ENCODE results near the gene CBX8. TPM values are rescaled to one million over a fixed set of nuclear protein-coding genes. Genes with fewer than 3 reads are reported as not detected.
A peak's percentile ranks its signal among the peaks of the same experiment; 100 is the strongest.

Gene CBX8
- total and polyA plus RNA-seq, 4 donors: 4.8 to 9.3 (median 5.5) TPM

DNA sequence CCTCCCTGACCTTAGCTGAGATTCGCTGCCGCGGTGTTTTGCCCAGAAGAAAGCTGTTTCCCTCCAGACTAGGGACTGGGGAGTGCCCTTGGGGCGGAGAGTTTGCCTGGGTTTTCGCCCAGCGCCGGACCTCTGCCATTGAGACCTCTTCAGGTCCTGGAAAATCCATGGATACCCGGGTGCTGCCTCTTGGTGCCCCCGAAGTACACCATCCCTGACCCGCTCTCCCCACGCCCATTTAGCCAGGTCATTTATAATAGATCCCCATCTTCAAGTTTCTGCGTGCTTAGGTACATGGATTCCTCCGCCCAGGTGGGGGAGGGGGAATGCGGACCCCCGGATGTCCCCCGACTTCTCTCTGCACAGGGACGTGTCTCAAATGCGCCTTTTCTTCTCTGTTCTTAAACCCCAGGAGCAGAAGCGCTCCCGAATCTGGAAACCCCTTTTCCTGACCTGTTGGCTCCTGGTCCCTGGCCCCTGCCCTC lies 15.0 kb upstream of the CBX8 start:
- H3K9ac ChIP-seq (ENCODE audit: insufficient read depth in 1 of 2, low read length in 2 of 2): no peak overlapping the region
- H3K36me3 ChIP-seq (ENCODE audit: control insufficient read depth in 4 of 4, insufficient read depth in 4 of 4, low read length in 4 of 4): no peaks in the 10 kb centered on the region
- peaks cover 0 to 35% (median 20%) of the 10 kb centered on the region in 5 donors for H3K4me1 ChIP-seq (ENCODE audit: control insufficient read depth in 5 of 5, insufficient read depth in 5 of 5, low read length in 5 of 5)
- TF ChIP-seq, protein P1, sequence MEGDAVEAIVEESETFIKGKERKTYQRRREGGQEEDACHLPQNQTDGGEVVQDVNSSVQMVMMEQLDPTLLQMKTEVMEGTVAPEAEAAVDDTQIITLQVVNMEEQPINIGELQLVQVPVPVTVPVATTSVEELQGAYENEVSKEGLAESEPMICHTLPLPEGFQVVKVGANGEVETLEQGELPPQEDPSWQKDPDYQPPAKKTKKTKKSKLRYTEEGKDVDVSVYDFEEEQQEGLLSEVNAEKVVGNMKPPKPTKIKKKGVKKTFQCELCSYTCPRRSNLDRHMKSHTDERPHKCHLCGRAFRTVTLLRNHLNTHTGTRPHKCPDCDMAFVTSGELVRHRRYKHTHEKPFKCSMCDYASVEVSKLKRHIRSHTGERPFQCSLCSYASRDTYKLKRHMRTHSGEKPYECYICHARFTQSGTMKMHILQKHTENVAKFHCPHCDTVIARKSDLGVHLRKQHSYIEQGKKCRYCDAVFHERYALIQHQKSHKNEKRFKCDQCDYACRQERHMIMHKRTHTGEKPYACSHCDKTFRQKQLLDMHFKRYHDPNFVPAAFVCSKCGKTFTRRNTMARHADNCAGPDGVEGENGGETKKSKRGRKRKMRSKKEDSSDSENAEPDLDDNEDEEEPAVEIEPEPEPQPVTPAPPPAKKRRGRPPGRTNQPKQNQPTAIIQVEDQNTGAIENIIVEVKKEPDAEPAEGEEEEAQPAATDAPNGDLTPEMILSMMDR (IDR thresholded peaks at IDR 0.05; ENCODE audit: control extremely low read depth, extremely low read depth): no peak
- peaks cover 9 to 62% (median 62%) of the 10 kb centered on the region in 3 donors for H3K27me3 ChIP-seq (ENCODE audit: control insufficient read depth in 3 of 3, insufficient read depth in 3 of 3, low read length in 2 of 3)
- no peak overlapping the region for H3K4me3 ChIP-seq
- no peak for ATAC-seq (ENCODE audit: insufficient read depth, low FRiP score)
- 4 to 7% methylated on average over 20 of the region's 20 CpGs for WGBS, 2 donors
- H3K27ac ChIP-seq (ENCODE audit: low read depth in 1 of 2, low read length in 1 of 2): no peak overlapping the region
- H3K9me3 ChIP-seq (ENCODE audit: control insufficient read depth in 4 of 4, insufficient read depth in 3 of 4, low read length in 3 of 4): peaks cover 0 to 2% (median 0%) of the 10 kb centered on the region in 4 donors
- DNase-seq: no peak

DNA sequence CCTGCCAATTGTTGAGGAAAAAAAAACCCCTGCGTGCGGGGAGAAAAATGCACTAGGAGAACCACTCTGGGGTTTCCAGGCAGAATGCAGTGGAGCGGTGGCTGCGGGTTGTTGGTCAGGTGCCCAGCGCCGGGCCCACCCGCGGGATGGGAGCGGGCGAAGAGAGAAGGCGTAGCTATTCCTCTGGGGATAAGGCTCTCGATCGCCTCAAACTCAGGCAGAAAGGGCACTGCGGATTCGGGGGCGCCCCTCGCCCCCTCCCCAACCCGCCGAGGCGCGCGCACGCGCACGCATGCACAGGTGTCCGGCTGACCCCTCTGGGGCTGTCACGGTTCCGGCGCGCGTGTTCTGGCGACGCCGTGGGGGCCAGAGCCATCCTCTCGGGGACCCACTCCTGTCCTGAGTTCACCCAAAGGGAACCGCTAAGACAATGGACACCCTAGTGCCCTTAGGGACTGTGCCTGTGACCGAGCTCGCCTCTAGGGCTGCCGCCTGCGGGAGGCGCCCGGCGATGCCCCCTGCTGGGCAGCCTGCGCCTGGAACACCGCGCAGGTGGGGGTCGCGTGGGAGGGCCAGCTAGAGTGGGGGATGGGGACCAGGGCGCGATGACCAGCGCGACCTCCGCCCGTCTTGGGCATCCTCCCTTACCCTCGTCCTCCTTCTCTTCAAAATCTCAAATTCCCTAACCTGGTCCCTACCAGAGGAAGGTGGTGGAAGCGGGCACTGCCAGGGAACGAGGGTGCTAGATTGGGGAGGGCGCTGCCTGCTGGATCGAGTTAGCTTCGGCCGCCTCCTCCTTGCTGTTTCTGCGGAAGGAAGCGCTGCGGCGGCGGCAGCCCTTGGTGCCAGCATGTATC lies 14.4 kb upstream of the CBX8 start:
- no peak overlapping the region for H3K4me3 ChIP-seq
- peak in 1 of 3 donors; percentile 56 for DNase-seq
- no peaks in the 10 kb centered on the region for H3K36me3 ChIP-seq (ENCODE audit: control insufficient read depth in 4 of 4, insufficient read depth in 4 of 4, low read length in 4 of 4)
- peaks cover 14 to 63% (median 63%) of the 10 kb centered on the region in 3 donors for H3K27me3 ChIP-seq (ENCODE audit: control insufficient read depth in 3 of 3, insufficient read depth in 3 of 3, low read length in 2 of 3)
- no peak for ATAC-seq (ENCODE audit: insufficient read depth, low FRiP score)
- H3K9me3 ChIP-seq (ENCODE audit: control insufficient read depth in 4 of 4, insufficient read depth in 3 of 4, low read length in 3 of 4): peaks cover 0 to 2% (median 0%) of the 10 kb centered on the region in 4 donors
- TF ChIP-seq, protein P1 (IDR thresholded peaks at IDR 0.05; ENCODE audit: control extremely low read depth, extremely low read depth): peak; percentile 11
- 1 to 3% methylated on average over 64 to 66 of the region's 66 CpGs for WGBS, 2 donors
- H3K9ac ChIP-seq (ENCODE audit: insufficient read depth in 1 of 2, low read length in 2 of 2): no peak overlapping the region
- H3K27ac ChIP-seq (ENCODE audit: low read depth in 1 of 2, low read length in 1 of 2): no peak overlapping the region
- H3K4me1 ChIP-seq (ENCODE audit: control insufficient read depth in 5 of 5, insufficient read depth in 5 of 5, low read length in 5 of 5): peaks cover 0 to 35% (median 20%) of the 10 kb centered on the region in 5 donors

DNA sequence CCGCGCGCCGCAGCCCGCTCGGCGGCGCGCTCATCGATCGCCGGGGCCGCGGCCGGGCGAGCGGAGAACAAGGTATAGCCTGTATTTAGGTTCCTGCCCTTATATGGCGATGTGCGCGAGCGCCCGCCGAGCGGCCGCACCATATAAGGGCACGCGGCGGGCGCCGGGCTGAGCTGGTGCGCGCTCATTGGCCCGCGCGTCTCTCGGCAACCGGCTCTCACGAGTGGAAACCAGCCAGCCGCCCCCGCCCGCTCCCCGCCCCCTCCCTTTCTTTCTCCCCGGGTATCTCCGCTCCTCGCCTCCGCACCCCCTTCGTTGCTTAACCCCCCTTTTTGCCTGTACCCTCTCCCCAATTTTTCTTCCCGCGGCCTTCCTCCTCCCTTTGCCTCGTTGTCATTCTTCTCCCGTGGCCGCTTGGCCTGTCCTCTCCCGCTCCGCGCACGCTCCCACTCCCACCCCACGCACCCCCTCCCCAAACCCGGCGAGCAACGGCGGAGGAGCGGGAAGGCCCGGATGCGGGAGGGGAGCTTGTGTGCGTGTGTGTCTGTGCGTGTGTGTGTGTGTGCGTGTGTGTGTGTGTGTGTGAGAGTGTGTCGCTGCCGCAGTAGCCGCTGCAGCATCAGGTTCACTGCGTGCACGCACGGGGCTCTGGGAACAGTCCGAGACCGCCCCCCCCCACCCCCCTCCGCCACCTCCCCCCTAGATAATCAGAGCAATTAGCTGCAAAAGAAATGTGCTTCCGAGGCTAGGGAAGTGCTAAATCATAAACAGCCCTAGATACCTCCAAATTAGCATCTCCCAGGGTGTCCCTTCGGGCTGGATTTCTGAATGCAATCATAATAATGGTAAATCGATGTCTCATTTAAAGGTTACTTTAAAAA lies 13.5 kb upstream of the CBX8 start:
- H3K27ac ChIP-seq (ENCODE audit: low read depth in 1 of 2, low read length in 1 of 2): no peak overlapping the region
- H3K4me1 ChIP-seq (ENCODE audit: control insufficient read depth in 5 of 5, insufficient read depth in 5 of 5, low read length in 5 of 5): peaks cover 0 to 30% (median 19%) of the 10 kb centered on the region in 5 donors
- peaks cover 16 to 68% (median 67%) of the 10 kb centered on the region in 3 donors for H3K27me3 ChIP-seq (ENCODE audit: control insufficient read depth in 3 of 3, insufficient read depth in 3 of 3, low read length in 2 of 3)
- no peaks in the 10 kb centered on the region for H3K36me3 ChIP-seq (ENCODE audit: control insufficient read depth in 4 of 4, insufficient read depth in 4 of 4, low read length in 4 of 4)
- peak; percentile 82 to 87 (median 86) for DNase-seq
- ATAC-seq (ENCODE audit: insufficient read depth, low FRiP score): peak; percentile 43
- WGBS, 2 donors: 1 to 2% methylated on average over 44 to 79 of the region's 79 CpGs
- H3K9ac ChIP-seq (ENCODE audit: insufficient read depth in 1 of 2, low read length in 2 of 2): no peak overlapping the region
- peaks cover 0 to 2% (median 0%) of the 10 kb centered on the region in 4 donors for H3K9me3 ChIP-seq (ENCODE audit: control insufficient read depth in 4 of 4, insufficient read depth in 3 of 4, low read length in 3 of 4)
- TF ChIP-seq, protein P1 (IDR thresholded peaks at IDR 0.05; ENCODE audit: control extremely low read depth, extremely low read depth): no peak
- H3K4me3 ChIP-seq: no peak overlapping the region
